ENCODE results near the gene PIM1. TPM values are rescaled to one million over a fixed set of nuclear protein-coding genes. Genes with fewer than 3 reads are reported as not detected.

Gene PIM1
- total RNA-seq, 2 donors from 2014 or later, result 4.8 to 35.3 TPM

- intact Hi-C loops (cut with DNase I), result no loop called here
- Histone ChIP-seq H3K27ac (no peak overlapping the region), H3K36me3 (no peaks in the 10 kb centered on the region), H3K4me3 (no peak overlapping the region), H3K4me1 (replicated peaks) (no peaks in the 10 kb centered on the region), H3K9me3 (no peaks in the 10 kb centered on the region), H3K27me3 (replicated peaks; ENCODE audit: insufficient read depth) (no peaks in the 10 kb centered on the region)
- 89% methylated on average over 5 of the region's 5 CpGs for WGBS
- TF ChIP-seq POLR2A (IDR thresholded peaks at IDR 0.05) (no peak), POLR2AphosphoS5 (IDR thresholded peaks at IDR 0.05) (no peak), CTCF (IDR thresholded peaks at IDR 0.05) (no peak)
- DNase-seq (ENCODE audit: low spot score), result no peak
Measured at GRCh38 chr6:37129566-37129965, 40.4 kb upstream of the PIM1 start.

GRCh38 chr6:37130704-37131103, 39.2 kb upstream of the PIM1 start:
- Histone ChIP-seq H3K9me3 (no peaks in the 10 kb centered on the region), H3K27ac (peak overlapping the region; percentile 48 to 60), H3K36me3 (no peaks in the 10 kb centered on the region), H3K4me3 (no peak overlapping the region), H3K4me1 (replicated peaks) (no peaks in the 10 kb centered on the region), H3K27me3 (replicated peaks; ENCODE audit: insufficient read depth) (no peaks in the 10 kb centered on the region)
- DNase-seq (ENCODE audit: low spot score), result no peak
- intact Hi-C loops (cut with DNase I), result loop anchor here (2.0 to 5.0 kb wide), 2 partner anchors 28 to 73 kb away; no protein-coding TSS in a partner anchor
- TF ChIP-seq POLR2AphosphoS5 (IDR thresholded peaks at IDR 0.05), result no peak
- TF ChIP-seq CTCF (IDR thresholded peaks at IDR 0.05), result no peak
- TF ChIP-seq POLR2A (IDR thresholded peaks at IDR 0.05), result no peak
- WGBS, result 33% methylated on average over 3 of the region's 3 CpGs

GRCh38 chr6:37131104-37131959, 38.6 kb upstream of the PIM1 start:
- intact Hi-C loops (cut with DNase I), result loop anchor here (2.0 to 5.0 kb wide), 2 partner anchors 29 to 74 kb away; no protein-coding TSS in a partner anchor
- DNase-seq (ENCODE audit: low spot score), result peak; percentile 38
- no peaks in the 10 kb centered on the region for H3K36me3 ChIP-seq
- no peaks in the 10 kb centered on the region for H3K4me1 ChIP-seq (replicated peaks)
- WGBS, result 20% methylated on average over 15 of the region's 15 CpGs
- no peak overlapping the region for H3K4me3 ChIP-seq
- H3K27ac ChIP-seq, result peak overlapping the region; percentile 48 to 60
- peak; percentile 59 for TF ChIP-seq POLR2AphosphoS5 (IDR thresholded peaks at IDR 0.05)
- TF ChIP-seq POLR2A (IDR thresholded peaks at IDR 0.05), result no peak
- no peak for TF ChIP-seq CTCF (IDR thresholded peaks at IDR 0.05)
- H3K9me3 ChIP-seq, result no peaks in the 10 kb centered on the region
- no peaks in the 10 kb centered on the region for H3K27me3 ChIP-seq (replicated peaks; ENCODE audit: insufficient read depth)

GRCh38 chr6:37131960-37132253, 38.0 kb upstream of the PIM1 start:
- H3K9me3 ChIP-seq, result no peaks in the 10 kb centered on the region
- H3K27me3 ChIP-seq (replicated peaks; ENCODE audit: insufficient read depth), result no peaks in the 10 kb centered on the region
- H3K36me3 ChIP-seq, result no peaks in the 10 kb centered on the region
- no peak overlapping the region for H3K4me3 ChIP-seq
- intact Hi-C loops (cut with DNase I), result loop anchor here (2.0 to 5.0 kb wide), 2 partner anchors 29 to 75 kb away; no protein-coding TSS in a partner anchor
- no peak for DNase-seq (ENCODE audit: low spot score)
- TF ChIP-seq CTCF (IDR thresholded peaks at IDR 0.05) (no peak), POLR2AphosphoS5 (IDR thresholded peaks at IDR 0.05) (no peak), POLR2A (IDR thresholded peaks at IDR 0.05) (no peak)
- no peaks in the 10 kb centered on the region for H3K4me1 ChIP-seq (replicated peaks)
- H3K27ac ChIP-seq, result peak overlapping the region; percentile 48 to 59

GRCh38 chr6:37134036-37134395, 35.9 kb upstream of the PIM1 start:
- WGBS, result 59% methylated on average over 8 of the region's 8 CpGs
- Histone ChIP-seq H3K4me3 (no peak overlapping the region), H3K27me3 (replicated peaks; ENCODE audit: insufficient read depth) (no peaks in the 10 kb centered on the region), H3K36me3 (no peaks in the 10 kb centered on the region), H3K4me1 (replicated peaks) (no peaks in the 10 kb centered on the region), H3K27ac (peak overlapping the region; percentile 26 to 46), H3K9me3 (no peaks in the 10 kb centered on the region)
- DNase-seq (ENCODE audit: low spot score), result no peak
- TF ChIP-seq CTCF (IDR thresholded peaks at IDR 0.05) (no peak), POLR2A (IDR thresholded peaks at IDR 0.05) (no peak), POLR2AphosphoS5 (IDR thresholded peaks at IDR 0.05) (no peak)
- intact Hi-C loops (cut with DNase I), result loop anchor here (5.0 kb wide), 1 partner anchor 77 kb away; no protein-coding TSS in a partner anchor

Data from prostate gland (tissue), 2 donors.